CD4-positive, alpha-beta memory T cell (primary cell): Measurements from ENCODE around the gene SPG21. TPM values are rescaled to one million over a fixed set of nuclear protein-coding genes. Genes with fewer than 3 reads are reported as not detected.

Source experiments
- CTCF ChIA-PET: fragments of 350-600 bp; sonication (Branson Sonifier 250); formaldehyde crosslinking; loops from one replicate; lab custom pipeline; 2021; ENCODE audit warnings: inconsistent platforms; ENCODE audit not compliant: partially characterized antibody; lab: Charles Lee
- POLR2A ChIA-PET: fragments of 350-600 bp; sonication (Branson Sonifier 250); formaldehyde crosslinking; loops from one replicate; lab custom pipeline; 2021; ENCODE audit not compliant: partially characterized antibody; lab: Charles Lee
- DNase-seq, 5 donors: peaks; one replicate each; pipeline versions ENCODE4 v3.0.0 to v3.0.0-alpha.2; 2020 to 2022; ENCODE audit warnings: mixed read lengths in 1 of 5
- H3K27ac ChIP-seq: one replicate; pipeline ENCODE4 v1.7.0; 2013; ENCODE audit warnings: low read depth, low read length
- H3K27me3 ChIP-seq: 2 replicates; pipeline ENCODE4 v1.7.0; 2013; ENCODE audit warnings: mild to moderate bottlenecking, low read length, moderate library complexity; ENCODE audit not compliant: insufficient read depth
- H3K36me3 ChIP-seq: 2 replicates; pipeline ENCODE4 v1.7.0; 2013; ENCODE audit warnings: mild to moderate bottlenecking, low read length, moderate library complexity; ENCODE audit not compliant: insufficient read depth
- H3K4me1 ChIP-seq: 2 replicates; pipeline ENCODE4 v1.7.0; 2013; ENCODE audit warnings: mild to moderate bottlenecking, low read length, moderate library complexity; ENCODE audit not compliant: insufficient read depth
- H3K4me3 ChIP-seq, 2 donors: one replicate each; pipeline ENCODE4 v1.7.0; 2013; ENCODE audit warnings: low read length in 2 of 2, mild to moderate bottlenecking in 1 of 2
- H3K9me3 ChIP-seq, 2 donors: one replicate each; pipeline ENCODE4 v1.7.0; 2013; ENCODE audit warnings: low read length in 2 of 2, control low read depth in 1 of 2; ENCODE audit not compliant: control insufficient read depth in 1 of 2
- H3K27ac Mint-ChIP-seq, 7 donors: one replicate each; pipeline ENCODE4 v1.8.0; 2020 to 2021; ENCODE audit warnings: mixed read lengths in 7 of 7, mild to moderate bottlenecking in 6 of 7, inconsistent platforms in 3 of 7, moderate library complexity in 3 of 7
- H3K27me3 Mint-ChIP-seq, 2 donors: one replicate each; pipeline ENCODE4 v1.8.0; 2020 to 2021; ENCODE audit warnings: mixed read lengths in 2 of 2
- H3K36me3 Mint-ChIP-seq, 2 donors: one replicate each; pipeline ENCODE4 v1.8.0; 2020 to 2021; ENCODE audit warnings: mixed read lengths in 2 of 2, inconsistent platforms in 1 of 2, mild to moderate bottlenecking in 1 of 2
- H3K4me1 Mint-ChIP-seq, 4 donors: one replicate each; pipeline ENCODE4 v1.8.0; 2020 to 2021; ENCODE audit warnings: mixed read lengths in 4 of 4, mild to moderate bottlenecking in 1 of 4
- H3K4me3 Mint-ChIP-seq, 8 donors: one replicate each; pipeline ENCODE4 v1.8.0; 2020 to 2021; ENCODE audit warnings: mixed read lengths in 8 of 8, mild to moderate bottlenecking in 7 of 8, moderate library complexity in 6 of 8, inconsistent platforms in 3 of 8
- H3K9me3 Mint-ChIP-seq, 8 donors: one replicate each; pipeline ENCODE4 v1.8.0; 2020 to 2021; ENCODE audit warnings: mixed read lengths in 8 of 8, mild to moderate bottlenecking in 5 of 8, inconsistent platforms in 3 of 8, moderate library complexity in 1 of 8
- intact Hi-C: fragments of 100-400 bp; cut with micrococcal nuclease; formaldehyde crosslinking; loops from one replicate; pipeline ENCODE4 v1.15.1; 2023
- polyA plus RNA-seq, 2 donors: library from polyadenylated mRNA; unstranded; fragments of 300-500 nt; fragmentation: Illumina TruSeq; gene quantifications; one replicate each; pipeline ENCODE4 v1.2.3, GENCODE V29; 2021
- total RNA-seq, 2 experiments: library from RNA; stranded (reverse); gene quantifications; one replicate each; pipeline ENCODE4 v1.2.3, GENCODE V29; 2021

The SPG21 gene
- total and polyA plus RNA-seq, 4 experiments from 2014 or later: 57.2 to 179 (median 94.7) TPM

GRCh38 chr15:64917211-64917610, 72.5 kb downstream of the SPG21 start:
- Mint-ChIP-seq H3K27me3 (no peaks in the 10 kb centered on the region), H3K9me3 (no peaks in the 10 kb centered on the region), H3K27ac (peak overlapping the region in 1 of 7 donors; percentile 43), H3K4me3 (no peak overlapping the region), H3K4me1 (peaks cover 0 to 2% (median 0%) of the 10 kb centered on the region in 4 donors), H3K36me3 (no peaks in the 10 kb centered on the region)
- ChIA-PET CTCF (interaction anchor here (2.4 kb wide), 1 partner anchor 11 kb away, joined by 9 read pairs; no protein-coding TSS in a partner anchor), POLR2A (interaction anchor here (1.2 kb wide), 1 partner anchor 24 kb away, joined by 4 read pairs; no protein-coding TSS in a partner anchor)
- Histone ChIP-seq H3K9me3 (no peaks in the 10 kb centered on the region), H3K27me3 (no peaks in the 10 kb centered on the region), H3K4me3 (no peak overlapping the region), H3K27ac (no peak overlapping the region), H3K4me1 (no peaks in the 10 kb centered on the region), H3K36me3 (no peaks in the 10 kb centered on the region)
- no peak for DNase-seq
- intact Hi-C loops: no loop called here

DNA sequence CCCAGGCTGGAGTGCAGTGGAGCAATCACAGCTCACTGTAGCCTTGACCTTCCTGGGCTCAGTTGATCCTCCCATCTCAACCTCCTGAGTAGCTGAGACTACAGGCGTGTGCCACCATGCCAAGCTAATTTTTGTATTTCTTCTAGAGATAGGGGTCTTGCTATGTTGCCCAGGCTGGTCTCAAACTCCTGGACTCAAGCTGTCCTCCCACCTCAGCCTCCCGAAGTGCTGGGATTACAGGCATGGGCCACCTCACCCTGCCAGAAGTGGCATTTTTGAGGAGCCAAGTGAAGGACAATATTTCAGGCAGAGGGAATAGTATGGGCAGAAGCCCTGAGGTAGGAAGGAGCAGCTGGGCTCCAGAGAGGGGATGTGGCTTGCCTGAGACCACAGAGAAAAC, 73.3 kb downstream of the SPG21 start:
- Histone ChIP-seq H3K36me3 (no peaks in the 10 kb centered on the region), H3K27ac (no peak overlapping the region), H3K4me1 (peaks cover 1% of the 10 kb centered on the region), H3K27me3 (no peaks in the 10 kb centered on the region), H3K4me3 (no peak overlapping the region), H3K9me3 (no peaks in the 10 kb centered on the region)
- Mint-ChIP-seq H3K27ac (no peak overlapping the region), H3K4me3 (no peak overlapping the region), H3K4me1 (peaks cover 1 to 3% (median 2%) of the 10 kb centered on the region in 4 donors), H3K36me3 (no peaks in the 10 kb centered on the region), H3K27me3 (no peaks in the 10 kb centered on the region), H3K9me3 (no peaks in the 10 kb centered on the region)
- DNase-seq: no peak
- CTCF ChIA-PET: interaction anchor here (1.2 to 2.4 kb wide), 2 partner anchors 10 to 229 kb away, joined by 3 to 9 read pairs; no protein-coding TSS in a partner anchor
- intact Hi-C loops: no loop called here
- POLR2A ChIA-PET: interaction anchor here (0.9 to 1.2 kb wide), 2 partner anchors 23 to 269 kb away, joined by 3 to 4 read pairs; partner anchors contain the start of gene CLPX

DNA sequence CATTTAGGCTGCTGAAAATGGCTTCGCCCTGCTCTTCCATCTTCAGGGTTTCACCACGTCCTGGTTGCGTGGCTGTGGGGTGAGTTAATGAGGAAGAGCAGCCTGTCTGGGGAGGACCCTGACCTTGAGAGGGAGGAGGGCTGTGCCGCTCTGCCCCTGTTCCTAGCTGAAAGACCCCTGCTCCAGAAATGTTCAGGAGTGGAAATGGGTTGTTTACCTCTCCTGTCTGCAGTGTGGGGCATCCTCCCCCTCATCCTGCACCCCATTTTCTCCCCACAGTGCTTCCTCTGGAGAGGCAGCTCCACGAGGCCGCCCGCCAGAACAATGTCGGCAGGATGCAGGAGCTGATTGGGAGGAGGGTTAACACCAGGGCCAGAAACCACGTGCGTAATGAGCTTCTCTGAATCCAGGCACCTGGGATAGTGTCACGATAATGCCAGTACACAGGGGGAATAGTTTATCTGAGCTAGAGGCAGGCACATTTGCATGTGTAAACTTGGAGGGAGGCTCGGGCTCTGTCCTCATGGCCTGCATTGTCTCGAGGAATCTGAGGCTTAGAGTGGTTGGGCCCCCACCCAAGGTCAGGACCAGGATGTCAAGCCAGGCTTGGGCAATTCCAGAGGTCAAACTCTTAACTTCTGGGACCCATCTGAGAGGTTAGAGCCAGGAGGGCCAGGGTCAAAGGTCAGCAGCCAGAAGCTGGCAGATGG, 74.0 kb downstream of the SPG21 start:
- H3K4me1 ChIP-seq: peaks cover 7% of the 10 kb centered on the region
- Mint-ChIP-seq H3K4me3 (no peak overlapping the region), H3K27ac (peak overlapping the region in 1 of 7 donors; percentile 37), H3K9me3 (no peaks in the 10 kb centered on the region), H3K4me1 (peaks cover 6 to 8% (median 7%) of the 10 kb centered on the region in 4 donors), H3K36me3 (no peaks in the 10 kb centered on the region), H3K27me3 (no peaks in the 10 kb centered on the region)
- ChIA-PET POLR2A (interaction anchor here (0.9 to 1.2 kb wide), 2 partner anchors 22 to 270 kb away, joined by 3 to 4 read pairs; partner anchors contain the start of gene CLPX), CTCF (interaction anchor here (1.2 to 2.4 kb wide), 2 partner anchors 9 to 228 kb away, joined by 3 to 9 read pairs; no protein-coding TSS in a partner anchor)
- H3K4me3 ChIP-seq: no peak overlapping the region
- no peak overlapping the region for H3K27ac ChIP-seq
- H3K27me3 ChIP-seq: no peaks in the 10 kb centered on the region
- intact Hi-C loops: no loop called here
- DNase-seq: no peak
- H3K9me3 ChIP-seq: no peaks in the 10 kb centered on the region
- H3K36me3 ChIP-seq: no peaks in the 10 kb centered on the region

Other genes starting within 250 kb of the SPG21 start
- not detected for gene RBPMS2, start 214.3 kb downstream of the SPG21 start, total RNA-seq
- not detected for gene RBPMS2, start 214.3 kb downstream of the SPG21 start, polyA plus RNA-seq
- gene PIF1, start 164.3 kb downstream of the SPG21 start, total RNA-seq: under 1 TPM; 0.17 to 0.58 TPM
- gene PIF1, start 164.3 kb downstream of the SPG21 start, polyA plus RNA-seq: not detected
- gene PLEKHO2, start 148.0 kb downstream of the SPG21 start, total RNA-seq: 10 to 100 TPM; 22.7 to 24.1 TPM
- 10 to 100 TPM; 10.6 to 29.1 TPM for gene PLEKHO2, start 148.0 kb downstream of the SPG21 start, polyA plus RNA-seq
- gene ANKDD1A, start 78.0 kb downstream of the SPG21 start, total RNA-seq: 1 to 10 TPM; 4.5 to 5.9 TPM
- gene ANKDD1A, start 78.0 kb downstream of the SPG21 start, polyA plus RNA-seq: 1 to 10 TPM in 1 of 2 donors, under 1 TPM in 1; 0.16 to 1.7 TPM
- 10 to 100 TPM; 15.2 to 18.3 TPM for gene MTFMT, start 39.7 kb upstream of the SPG21 start, total RNA-seq
- 10 to 100 TPM; 19.7 to 22.6 TPM for gene MTFMT, start 39.7 kb upstream of the SPG21 start, polyA plus RNA-seq
- not detected for gene SLC51B, start 55.5 kb upstream of the SPG21 start, total RNA-seq
- gene SLC51B, start 55.5 kb upstream of the SPG21 start, polyA plus RNA-seq: not detected
- not detected for gene RASL12, start 78.1 kb upstream of the SPG21 start, total RNA-seq
- gene RASL12, start 78.1 kb upstream of the SPG21 start, polyA plus RNA-seq: not detected
- gene KBTBD13, start 86.8 kb upstream of the SPG21 start, total RNA-seq: not detected
- not detected for gene KBTBD13, start 86.8 kb upstream of the SPG21 start, polyA plus RNA-seq
- 10 to 100 TPM; 15.2 to 16.6 TPM for gene UBAP1L, start 125.3 kb upstream of the SPG21 start, total RNA-seq
- under 1 TPM in 1 of 2 donors, not detected in 1; 0.86 TPM for gene UBAP1L, start 125.3 kb upstream of the SPG21 start, polyA plus RNA-seq
- gene PDCD7, start 143.9 kb upstream of the SPG21 start, total RNA-seq: 10 to 100 TPM; 30.5 to 40.5 TPM
- gene PDCD7, start 143.9 kb upstream of the SPG21 start, polyA plus RNA-seq: 10 to 100 TPM in 1 of 2 donors, 1 to 10 TPM in 1; 8.8 to 15.1 TPM
- gene CLPX, start 195.4 kb upstream of the SPG21 start, total RNA-seq: 10 to 100 TPM; 52.0 to 52.4 TPM
- gene CLPX, start 195.4 kb upstream of the SPG21 start, polyA plus RNA-seq: 10 to 100 TPM; 28.1 to 29.2 TPM
- gene CILP, start 221.6 kb upstream of the SPG21 start, total RNA-seq: under 1 TPM; 0.42 to 0.44 TPM
- gene CILP, start 221.6 kb upstream of the SPG21 start, polyA plus RNA-seq: not detected